Chondrocyte (in vitro differentiated cells): ENCODE results near the gene ERBIN. TPM values are rescaled to one million over a fixed set of nuclear protein-coding genes. Genes with fewer than 3 reads are reported as not detected.
"Not testable (repeated sequence)": the region's sequence is repeated elsewhere in the genome, so short reads cannot be mapped to it uniquely, and the experiment has no call there.

Experiments used
- DNase-seq: peaks from one replicate; pipeline ENCODE4 v3.0.0; 2021; ENCODE audit warnings: mixed read lengths, low spot score
- H3K27ac Mint-ChIP-seq: one replicate; pipeline ENCODE4 v1.8.0; 2021; ENCODE audit warnings: mild to moderate bottlenecking, moderate library complexity, mixed read lengths; ENCODE audit not compliant: unreplicated experiment
- H3K27me3 Mint-ChIP-seq: 2 replicates; pipeline ENCODE4 v1.8.0; 2021; ENCODE audit warnings: low read depth, mixed read lengths
- H3K36me3 Mint-ChIP-seq: 2 replicates; pipeline ENCODE4 v1.8.0; 2021; ENCODE audit warnings: low read depth, mixed read lengths
- H3K4me1 Mint-ChIP-seq: 2 replicates; pipeline ENCODE4 v1.8.0; 2021; ENCODE audit warnings: low read depth, mild to moderate bottlenecking, mixed read lengths
- H3K4me3 Mint-ChIP-seq: one replicate; pipeline ENCODE4 v1.8.0; 2021; ENCODE audit warnings: mild to moderate bottlenecking, moderate library complexity, mixed read lengths; ENCODE audit not compliant: unreplicated experiment
- H3K9me3 Mint-ChIP-seq: 2 replicates; pipeline ENCODE4 v1.8.0; 2021; ENCODE audit warnings: low read depth, mixed read lengths
- total RNA-seq: library from RNA; stranded (reverse); gene quantifications from 3 replicates; pipeline ENCODE4 v1.2.1, GENCODE V29; 2021
- TF ChIP-seq, protein P1 (sequence below): fragments of 200-600 bp; sonication (generic); IDR thresholded peaks from 2 replicates; pipeline ENCODE4 v1.5.0; 2021; ENCODE audit warnings: antibody characterized with exemption, mild to moderate bottlenecking, moderate library complexity

Gene ERBIN
- total RNA-seq, 1 donor from 2014 or later: 63.8 TPM

DNA sequence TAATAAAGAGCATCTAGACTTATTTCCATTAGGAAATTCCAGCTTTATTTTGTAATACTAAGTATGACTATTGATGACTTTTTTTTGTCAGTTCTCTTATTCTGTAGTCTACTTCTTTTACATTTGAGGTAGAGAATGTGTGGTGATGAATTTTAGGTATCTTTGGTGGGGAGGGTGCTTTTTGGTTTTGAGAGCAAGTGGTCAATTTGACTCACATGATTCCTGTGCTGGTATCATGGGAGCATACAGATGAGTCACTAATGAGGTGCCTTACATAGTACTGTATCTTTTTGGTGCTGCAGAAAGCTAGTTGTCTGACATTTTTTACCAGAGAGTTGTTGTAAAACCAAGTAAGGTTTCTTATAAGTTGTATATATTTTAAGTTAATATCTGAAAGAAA is 35.3 kb downstream of the ERBIN start:
- Mint-ChIP-seq H3K4me1 (peaks cover 46% of the 10 kb centered on the region), H3K4me3 (no peak overlapping the region)

DNA sequence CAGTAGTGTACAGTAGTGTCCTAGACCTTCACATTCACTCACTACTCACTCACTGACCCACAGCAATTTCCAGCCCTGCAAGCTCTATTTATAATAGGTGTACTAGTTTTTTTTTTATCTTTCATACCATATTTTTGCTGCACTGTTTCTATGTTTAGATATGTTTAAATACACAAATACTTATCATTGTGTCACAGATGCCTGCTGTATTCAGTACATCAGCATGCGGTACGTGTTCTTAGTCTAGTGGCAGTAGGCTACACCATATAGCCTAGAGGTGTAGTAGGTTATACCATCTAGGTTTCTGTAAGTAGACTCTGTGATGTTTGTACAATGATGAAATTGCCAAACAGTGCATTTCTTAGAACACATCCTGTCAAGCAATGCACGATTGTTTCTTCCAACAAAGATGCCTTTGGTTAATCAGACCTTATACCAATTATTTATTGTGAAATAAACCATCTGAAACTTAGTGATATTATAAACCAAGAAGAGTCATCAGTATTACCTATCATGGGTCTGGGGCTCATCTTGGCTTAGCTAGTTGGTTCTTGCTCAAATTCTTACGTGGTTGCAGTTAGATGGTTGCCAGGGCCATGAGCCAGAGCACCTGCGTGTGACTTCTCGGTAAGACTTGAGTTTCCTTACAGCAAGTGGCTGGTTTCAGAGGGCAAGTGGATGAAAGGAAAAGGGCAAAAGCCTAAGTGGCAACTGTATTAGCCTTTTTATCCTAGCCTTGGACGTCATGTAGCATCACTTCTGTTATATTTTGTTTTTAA is 41.1 kb downstream of the ERBIN start:
- Mint-ChIP-seq H3K4me1 (peaks cover 60% of the 10 kb centered on the region), H3K36me3 (no peaks in the 10 kb centered on the region), H3K9me3 (no peaks in the 10 kb centered on the region), H3K4me3 (no peak overlapping the region), H3K27me3 (no peaks in the 10 kb centered on the region), H3K27ac (no peak overlapping the region)
- TF ChIP-seq, protein P1, sequence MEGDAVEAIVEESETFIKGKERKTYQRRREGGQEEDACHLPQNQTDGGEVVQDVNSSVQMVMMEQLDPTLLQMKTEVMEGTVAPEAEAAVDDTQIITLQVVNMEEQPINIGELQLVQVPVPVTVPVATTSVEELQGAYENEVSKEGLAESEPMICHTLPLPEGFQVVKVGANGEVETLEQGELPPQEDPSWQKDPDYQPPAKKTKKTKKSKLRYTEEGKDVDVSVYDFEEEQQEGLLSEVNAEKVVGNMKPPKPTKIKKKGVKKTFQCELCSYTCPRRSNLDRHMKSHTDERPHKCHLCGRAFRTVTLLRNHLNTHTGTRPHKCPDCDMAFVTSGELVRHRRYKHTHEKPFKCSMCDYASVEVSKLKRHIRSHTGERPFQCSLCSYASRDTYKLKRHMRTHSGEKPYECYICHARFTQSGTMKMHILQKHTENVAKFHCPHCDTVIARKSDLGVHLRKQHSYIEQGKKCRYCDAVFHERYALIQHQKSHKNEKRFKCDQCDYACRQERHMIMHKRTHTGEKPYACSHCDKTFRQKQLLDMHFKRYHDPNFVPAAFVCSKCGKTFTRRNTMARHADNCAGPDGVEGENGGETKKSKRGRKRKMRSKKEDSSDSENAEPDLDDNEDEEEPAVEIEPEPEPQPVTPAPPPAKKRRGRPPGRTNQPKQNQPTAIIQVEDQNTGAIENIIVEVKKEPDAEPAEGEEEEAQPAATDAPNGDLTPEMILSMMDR: no peak
- DNase-seq: no peak

More for the DNA sequence above, 35.3 kb downstream of the ERBIN start:
- H3K27me3 Mint-ChIP-seq: no peaks in the 10 kb centered on the region
- TF ChIP-seq, protein P1: no peak
- no peaks in the 10 kb centered on the region for H3K9me3 Mint-ChIP-seq
- DNase-seq: no peak
- no peaks in the 10 kb centered on the region for H3K36me3 Mint-ChIP-seq
- peak overlapping the region; percentile 69 for H3K27ac Mint-ChIP-seq

DNA sequence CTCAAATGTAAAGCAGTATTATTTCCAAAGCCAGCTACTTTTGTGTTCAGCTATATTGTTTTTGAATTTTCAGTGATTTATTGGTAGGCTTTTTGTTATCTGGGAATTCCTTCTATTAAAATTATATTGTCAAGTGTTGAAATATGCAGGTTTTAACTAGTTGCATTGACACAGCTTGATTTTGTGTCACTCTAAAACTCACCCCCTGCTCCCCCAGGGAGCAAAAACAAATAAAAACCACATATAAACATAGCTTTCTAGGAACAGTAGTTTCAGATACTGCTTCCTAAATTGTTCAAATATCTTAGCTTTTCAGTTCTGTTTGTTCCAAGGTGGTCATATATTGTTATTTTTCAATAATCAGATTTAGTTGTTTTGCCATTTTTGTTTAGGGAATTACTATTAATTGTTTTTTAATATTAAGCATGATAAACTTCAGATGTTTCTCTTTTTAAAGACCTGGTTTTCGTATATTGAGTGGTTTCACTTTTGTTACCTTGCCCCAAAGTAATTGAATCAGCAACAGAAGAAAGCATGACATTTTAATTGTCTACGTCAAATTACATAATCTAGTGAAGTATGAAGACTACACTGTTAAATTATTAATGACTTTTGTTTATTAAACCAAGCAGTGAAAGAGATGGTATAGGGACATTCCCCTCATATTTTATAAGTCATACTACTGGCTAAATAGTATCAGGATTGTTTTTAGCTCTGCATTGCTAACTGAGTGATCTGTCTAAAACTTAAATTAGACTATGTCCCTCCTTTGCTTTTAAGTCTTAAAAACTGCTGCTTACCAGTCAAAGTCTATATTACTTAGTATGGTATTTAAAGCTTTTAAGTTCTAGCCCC is 43.4 kb downstream of the ERBIN start:
- DNase-seq: no peak
- Mint-ChIP-seq H3K4me1 (peaks cover 52% of the 10 kb centered on the region), H3K27me3 (no peaks in the 10 kb centered on the region), H3K9me3 (peaks cover 3% of the 10 kb centered on the region), H3K36me3 (no peaks in the 10 kb centered on the region), H3K27ac (no peak overlapping the region), H3K4me3 (no peak overlapping the region)
- TF ChIP-seq, protein P1: no peak

DNA sequence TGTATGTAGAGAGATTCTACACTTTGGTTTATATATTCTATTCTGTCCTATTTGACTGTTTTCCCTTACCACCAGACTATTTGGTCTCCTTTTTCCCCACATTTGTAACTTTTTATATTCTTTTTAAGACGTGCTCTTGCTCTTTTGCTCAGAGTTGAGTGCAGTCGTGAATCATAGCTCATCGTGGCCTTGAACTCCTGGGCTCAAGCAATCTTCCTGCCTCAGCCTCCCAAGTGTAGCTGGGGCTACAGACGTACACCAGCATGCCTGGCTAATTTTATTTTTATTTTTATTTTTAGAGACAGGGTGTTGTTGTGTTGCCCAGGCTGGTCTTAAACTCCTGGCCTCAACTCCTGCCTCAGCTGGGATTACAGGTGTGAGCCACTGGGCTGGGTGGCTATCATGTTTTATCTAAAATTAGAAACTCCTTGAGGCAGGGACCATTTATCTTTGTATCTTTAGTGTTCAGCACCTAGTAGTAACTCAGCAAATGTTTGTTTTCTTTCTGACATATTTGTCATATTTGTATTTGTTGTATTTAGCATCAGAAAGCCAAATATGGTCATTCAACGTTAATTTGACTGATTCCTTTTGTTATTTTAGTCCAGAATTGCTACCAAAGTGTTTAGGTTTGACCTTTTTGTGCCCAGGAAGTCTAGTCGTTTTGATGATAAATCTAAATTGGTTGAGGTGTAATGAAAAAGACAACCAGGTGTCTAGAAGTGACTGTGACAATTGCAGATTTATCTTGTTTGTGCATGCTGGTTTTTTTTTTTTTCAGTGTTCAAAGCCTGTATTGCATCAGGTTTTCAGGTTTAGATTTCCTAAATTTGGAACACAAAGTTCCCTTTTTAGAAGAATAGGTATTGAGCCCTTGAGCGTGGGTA is 44.3 kb downstream of the ERBIN start:
- no peaks in the 10 kb centered on the region for H3K36me3 Mint-ChIP-seq
- TF ChIP-seq, protein P1: no peak
- H3K27ac Mint-ChIP-seq: peak overlapping the region; percentile 52
- peaks cover 3% of the 10 kb centered on the region for H3K9me3 Mint-ChIP-seq
- H3K27me3 Mint-ChIP-seq: no peaks in the 10 kb centered on the region
- DNase-seq: no peak
- no peak overlapping the region for H3K4me3 Mint-ChIP-seq
- H3K4me1 Mint-ChIP-seq: peaks cover 48% of the 10 kb centered on the region

DNA sequence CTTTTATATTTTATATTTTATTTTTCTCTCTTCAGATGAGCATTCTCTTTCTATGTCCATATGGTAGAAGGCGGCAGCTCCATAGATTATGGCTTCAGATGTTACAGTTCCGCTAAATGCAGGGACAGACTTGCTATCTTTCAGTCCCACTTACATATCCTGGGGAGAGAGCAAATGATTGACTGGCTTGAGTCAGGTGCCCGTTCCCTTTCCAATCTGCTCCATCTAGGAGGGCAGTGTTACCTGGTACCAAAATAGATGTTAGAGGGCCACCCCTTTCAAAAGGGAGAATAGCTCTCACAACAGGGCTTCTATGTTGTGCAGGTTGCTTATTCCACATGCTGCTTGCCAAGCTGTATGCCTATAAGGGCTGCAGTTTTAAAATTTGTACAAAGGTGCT is 45.3 kb downstream of the ERBIN start:
- peaks cover 50% of the 10 kb centered on the region for H3K4me1 Mint-ChIP-seq
- TF ChIP-seq, protein P1: no peak
- no peak for DNase-seq
- peaks cover 3% of the 10 kb centered on the region for H3K9me3 Mint-ChIP-seq
- no peaks in the 10 kb centered on the region for H3K27me3 Mint-ChIP-seq
- no peak overlapping the region for H3K27ac Mint-ChIP-seq
- no peaks in the 10 kb centered on the region for H3K36me3 Mint-ChIP-seq
- H3K4me3 Mint-ChIP-seq: no peak overlapping the region

DNA sequence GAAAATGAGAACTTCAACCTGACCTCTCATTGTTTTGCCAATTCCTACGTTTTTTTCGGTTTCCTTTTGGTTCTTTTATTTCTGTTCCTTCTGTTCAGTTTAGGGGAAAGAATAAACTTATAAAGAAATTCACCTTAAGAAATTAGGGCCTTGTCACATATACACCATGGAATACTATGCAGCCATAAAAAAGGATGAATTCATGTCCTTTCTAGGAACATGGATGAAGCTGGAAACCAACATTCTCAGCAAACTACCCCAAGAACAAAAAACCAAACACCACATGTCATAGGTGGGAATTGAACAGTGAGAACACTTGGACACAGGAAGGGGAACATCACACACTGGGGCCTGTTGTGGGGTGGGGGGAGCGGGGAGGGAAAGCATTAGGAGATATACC is 46.5 kb downstream of the ERBIN start:
- not testable (repeated sequence) for H3K27ac Mint-ChIP-seq, DNase-seq

More for the DNA sequence above, 46.5 kb downstream of the ERBIN start:
- peaks cover 44% of the 10 kb centered on the region for H3K4me1 Mint-ChIP-seq
- not testable (repeated sequence) for H3K4me3 Mint-ChIP-seq, H3K9me3 Mint-ChIP-seq, H3K36me3 Mint-ChIP-seq, H3K27me3 Mint-ChIP-seq
